ENCODE measurements around the gene KRIT1. TPM values are rescaled to one million over a fixed set of nuclear protein-coding genes. Genes with fewer than 3 reads are reported as not detected.
A peak's percentile ranks its signal among the peaks of the same experiment; 100 is the strongest.

The KRIT1 gene
- 36.2 TPM for polyA plus RNA-seq (2013)

DNA sequence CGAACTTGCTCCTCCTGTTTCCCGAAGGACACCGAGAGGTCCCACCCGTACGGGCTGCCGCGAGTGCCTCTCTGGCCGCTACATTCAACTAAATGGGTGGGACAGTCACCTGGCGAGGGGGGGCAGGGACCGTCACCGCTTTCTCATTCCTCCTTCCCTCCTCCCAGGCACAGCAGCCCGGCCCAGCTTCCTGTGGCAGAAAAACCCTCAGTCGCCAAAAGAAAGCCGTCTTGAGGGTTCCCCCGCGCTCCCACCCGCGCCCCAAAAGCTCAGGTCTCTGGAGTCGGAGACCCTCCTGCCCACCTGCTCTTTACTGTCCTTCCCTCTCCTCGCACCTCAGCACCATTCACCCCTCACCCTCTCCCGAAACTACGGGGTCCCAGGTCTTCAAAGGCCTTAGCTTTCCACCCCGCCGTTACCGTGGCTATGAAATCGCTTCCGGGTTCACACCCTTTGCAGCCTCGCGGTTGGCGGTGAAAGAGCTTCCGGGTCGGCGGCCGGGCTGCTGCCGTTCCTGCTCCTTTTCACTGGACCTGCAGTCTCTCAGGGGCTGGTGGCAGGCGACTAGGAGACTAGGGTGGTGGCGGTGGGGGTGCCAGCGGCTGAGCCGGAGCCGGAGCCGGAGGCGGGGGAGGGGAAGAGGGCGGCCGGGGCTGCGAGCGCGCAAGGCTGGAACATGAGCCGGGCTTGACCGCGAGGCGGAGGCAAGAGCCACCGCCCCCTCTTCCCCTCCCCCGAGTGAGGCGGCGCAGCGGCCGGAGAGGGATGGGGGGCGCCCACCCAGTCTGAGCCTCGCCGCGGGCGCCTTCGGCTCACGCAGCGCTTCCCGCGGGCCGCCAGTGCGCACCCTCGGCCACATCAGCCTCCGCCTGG, at the start of gene KRIT1, which contains the start of gene ANKIB1:
Gene KRIT1 (minus strand): TSS at position 428 of the 873 bp plus-strand sequence. CDS start 3,779 bp downstream, outside the sequence.
Gene ANKIB1 (plus strand): TSS at position 488 of the 873 bp plus-strand sequence. CDS start 49,005 bp downstream, outside the sequence.
- peak within 1 kb of the TSS; percentile 94 to 96 for H3K27ac ChIP-seq (ENCODE audit: insufficient read depth in 1 of 2, low read depth in 1 of 2, low read length in 2 of 2, poor library complexity in 1 of 2, severe bottlenecking in 2 of 2)
- POLR2A ChIA-PET: interaction anchor here (0.6 to 0.9 kb wide), 3 partner anchors 9 to 102 kb away, joined by 3 read pairs; no protein-coding TSS in a partner anchor
- CTCF ChIA-PET: interaction anchor here (0.6 to 1.8 kb wide), 7 partner anchors 11 to 202 kb away, joined by 3 to 4 read pairs (median 4); partner anchors contain the start of gene GATAD1
- H3K4me1 ChIP-seq (ENCODE audit: control extremely low read depth in 1 of 4, control insufficient read depth in 4 of 4, insufficient read depth in 4 of 4, low read length in 3 of 4): peaks cover 16 to 36% (median 25%) of the 10 kb centered on the region in 4 experiments
- DNase-seq: peak; percentile 92 to 96 (median 95)
- H3K36me3 ChIP-seq (ENCODE audit: control insufficient read depth in 4 of 4, insufficient read depth in 4 of 4, low read length in 3 of 4): peaks cover 2 to 7% (median 5%) of the 10 kb centered on the region in 4 experiments
- peak within 1 kb of the TSS; percentile 70 to 100 (median 91) for H3K4me3 ChIP-seq (ENCODE audit: control insufficient read depth in 1 of 7, extremely low read depth in 1 of 7, insufficient read depth in 4 of 7, low read depth in 2 of 7, low read length in 6 of 7)
- WGBS (ENCODE audit: insufficient coverage): 0% methylated on average over 44 of the region's 71 CpGs
- no peaks in the 10 kb centered on the region for H3K27me3 ChIP-seq (replicated peaks in 2 of 5; ENCODE audit: control insufficient read depth in 4 of 5, insufficient read depth in 5 of 5, low read length in 4 of 5)
- no peaks in the 10 kb centered on the region for H3K9me3 ChIP-seq (ENCODE audit: control extremely low read depth in 1 of 5, control insufficient read depth in 4 of 5, insufficient read depth in 2 of 5, low read depth in 1 of 5, low read length in 4 of 5)

DNA sequence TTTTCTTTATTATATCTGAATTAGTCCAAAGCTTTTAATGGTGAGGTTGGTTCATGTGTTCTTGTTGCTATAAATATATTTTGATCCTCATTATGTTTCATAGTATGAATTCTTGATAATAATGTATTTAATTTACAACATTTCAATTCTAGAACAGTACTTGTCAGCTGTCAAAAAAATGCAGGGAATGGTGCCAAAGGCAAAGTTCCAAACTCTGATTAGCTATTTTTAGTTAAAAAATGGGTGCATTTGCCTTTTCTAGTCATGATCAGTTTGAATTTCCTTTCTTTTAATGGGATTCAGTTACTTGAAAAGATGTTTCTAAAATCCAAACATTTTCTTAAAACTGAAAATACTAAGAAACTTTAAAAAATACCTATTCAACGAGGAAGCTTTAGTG, 49.7 kb upstream of the KRIT1 start:
- no peak overlapping the region for H3K27ac ChIP-seq (ENCODE audit: insufficient read depth in 1 of 2, low read depth in 1 of 2, low read length in 2 of 2, poor library complexity in 1 of 2, severe bottlenecking in 2 of 2)
- peaks cover 0 to 8% (median 0%) of the 10 kb centered on the region in 4 experiments for H3K4me1 ChIP-seq (ENCODE audit: control extremely low read depth in 1 of 4, control insufficient read depth in 4 of 4, insufficient read depth in 4 of 4, low read length in 3 of 4)
- CTCF ChIA-PET: interaction anchor here (1.1 to 1.2 kb wide), 2 partner anchors 14 to 17 kb away, joined by 3 read pairs; no protein-coding TSS in a partner anchor
- WGBS (ENCODE audit: insufficient coverage): no CpG with 5 or more reads among the region's 1 CpG
- H3K27me3 ChIP-seq (replicated peaks in 2 of 5; ENCODE audit: control insufficient read depth in 4 of 5, insufficient read depth in 5 of 5, low read length in 4 of 5): no peaks in the 10 kb centered on the region
- DNase-seq: no peak
- no peaks in the 10 kb centered on the region for H3K9me3 ChIP-seq (ENCODE audit: control extremely low read depth in 1 of 5, control insufficient read depth in 4 of 5, insufficient read depth in 2 of 5, low read depth in 1 of 5, low read length in 4 of 5)
- H3K4me3 ChIP-seq (ENCODE audit: control insufficient read depth in 1 of 7, extremely low read depth in 1 of 7, insufficient read depth in 4 of 7, low read depth in 2 of 7, low read length in 6 of 7): no peak overlapping the region
- POLR2A ChIA-PET: interaction anchor here (0.7 kb wide), 1 partner anchor 118 kb away, joined by 4 read pairs; no protein-coding TSS in a partner anchor
- H3K36me3 ChIP-seq (ENCODE audit: control insufficient read depth in 4 of 4, insufficient read depth in 4 of 4, low read length in 3 of 4): peaks cover 3 to 6% (median 4%) of the 10 kb centered on the region in 4 experiments

DNA sequence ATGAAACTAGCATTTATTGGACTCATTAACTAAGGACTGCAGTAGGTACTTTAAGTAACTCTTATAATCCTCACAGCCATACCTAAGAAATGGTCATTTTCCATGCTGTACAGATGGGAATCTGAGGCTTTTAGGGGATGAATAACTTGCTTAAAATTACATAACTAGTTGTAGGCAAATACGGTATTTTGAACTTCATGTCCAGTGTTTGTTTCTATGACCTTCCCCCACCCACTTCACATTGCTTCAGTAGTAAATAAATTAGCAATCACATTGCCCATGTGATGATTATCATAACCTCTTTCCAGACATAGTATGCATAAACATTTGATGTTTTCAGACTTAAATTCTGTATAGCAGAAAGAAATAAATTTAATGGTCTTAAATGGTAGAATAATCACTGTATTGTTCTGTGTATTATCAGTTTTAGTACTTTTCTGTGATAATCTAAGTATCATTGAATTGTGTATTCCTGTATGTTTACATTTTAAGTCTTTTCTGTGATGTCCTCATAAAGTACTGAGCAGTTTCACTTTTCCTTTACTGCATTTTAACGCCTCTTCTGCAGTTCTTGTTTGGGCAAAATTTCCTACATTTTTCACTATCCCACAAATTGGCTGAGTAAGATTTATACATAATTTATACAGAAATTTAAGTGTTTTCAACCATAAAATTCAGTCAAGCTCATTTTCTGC, 48.3 kb upstream of the KRIT1 start:
- Histone ChIP-seq H3K36me3 (ENCODE audit: control insufficient read depth in 4 of 4, insufficient read depth in 4 of 4, low read length in 3 of 4) (peaks cover 3 to 6% (median 4%) of the 10 kb centered on the region in 4 experiments), H3K27ac (ENCODE audit: insufficient read depth in 1 of 2, low read depth in 1 of 2, low read length in 2 of 2, poor library complexity in 1 of 2, severe bottlenecking in 2 of 2) (peak overlapping the region in 1 of 2 experiments; percentile 62), H3K4me1 (ENCODE audit: control extremely low read depth in 1 of 4, control insufficient read depth in 4 of 4, insufficient read depth in 4 of 4, low read length in 3 of 4) (peaks cover 0 to 8% (median 0%) of the 10 kb centered on the region in 4 experiments), H3K9me3 (ENCODE audit: control extremely low read depth in 1 of 5, control insufficient read depth in 4 of 5, insufficient read depth in 2 of 5, low read depth in 1 of 5, low read length in 4 of 5) (no peaks in the 10 kb centered on the region), H3K27me3 (replicated peaks in 2 of 5; ENCODE audit: control insufficient read depth in 4 of 5, insufficient read depth in 5 of 5, low read length in 4 of 5) (no peaks in the 10 kb centered on the region), H3K4me3 (ENCODE audit: control insufficient read depth in 1 of 7, extremely low read depth in 1 of 7, insufficient read depth in 4 of 7, low read depth in 2 of 7, low read length in 6 of 7) (peak overlapping the region in 4 of 7 experiments; percentile 5 to 51 (median 28))
- CTCF ChIA-PET: no interaction called here
- POLR2A ChIA-PET: no interaction called here
- DNase-seq: peak; percentile 8 to 38 (median 22)
- WGBS (ENCODE audit: insufficient coverage): no CpG with 5 or more reads among the region's 2 CpGs

DNA sequence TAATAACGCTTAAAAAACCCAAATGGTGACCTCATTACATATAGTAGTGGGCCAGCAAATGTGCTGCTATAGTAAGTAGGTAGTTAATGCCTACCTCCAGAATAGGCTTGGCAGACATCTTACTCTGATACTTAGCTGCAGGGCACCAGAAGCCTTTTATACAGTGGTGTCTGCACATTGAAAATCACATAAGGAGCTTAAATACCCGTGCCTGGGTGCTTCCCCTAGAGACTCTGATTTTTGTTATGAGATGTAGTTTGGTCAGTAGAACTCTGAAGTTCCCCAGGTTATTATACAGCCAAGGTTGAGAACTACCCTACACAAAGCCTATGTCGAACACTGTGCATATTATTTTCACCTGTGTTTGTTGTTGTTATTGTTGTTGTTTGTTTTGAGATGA, 47.3 kb upstream of the KRIT1 start:
- H3K9me3 ChIP-seq (ENCODE audit: control extremely low read depth in 1 of 5, control insufficient read depth in 4 of 5, insufficient read depth in 2 of 5, low read depth in 1 of 5, low read length in 4 of 5): peaks cover 0 to 5% (median 0%) of the 10 kb centered on the region in 5 experiments
- POLR2A ChIA-PET: no interaction called here
- DNase-seq: no peak
- CTCF ChIA-PET: interaction anchor here (0.9 to 1.4 kb wide), 2 partner anchors 46 to 47 kb away, joined by 3 to 4 read pairs; partner anchors contain the start of genes ANKIB1 and KRIT1
- peaks cover 0 to 5% (median 3%) of the 10 kb centered on the region in 4 experiments for H3K36me3 ChIP-seq (ENCODE audit: control insufficient read depth in 4 of 4, insufficient read depth in 4 of 4, low read length in 3 of 4)
- no CpG with 5 or more reads among the region's 3 CpGs for WGBS (ENCODE audit: insufficient coverage)
- H3K27me3 ChIP-seq (replicated peaks in 2 of 5; ENCODE audit: control insufficient read depth in 4 of 5, insufficient read depth in 5 of 5, low read length in 4 of 5): no peaks in the 10 kb centered on the region
- peak overlapping the region in 1 of 2 experiments; percentile 62 for H3K27ac ChIP-seq (ENCODE audit: insufficient read depth in 1 of 2, low read depth in 1 of 2, low read length in 2 of 2, poor library complexity in 1 of 2, severe bottlenecking in 2 of 2)
- H3K4me1 ChIP-seq (ENCODE audit: control extremely low read depth in 1 of 4, control insufficient read depth in 4 of 4, insufficient read depth in 4 of 4, low read length in 3 of 4): peaks cover 0 to 8% (median 0%) of the 10 kb centered on the region in 4 experiments
- H3K4me3 ChIP-seq (ENCODE audit: control insufficient read depth in 1 of 7, extremely low read depth in 1 of 7, insufficient read depth in 4 of 7, low read depth in 2 of 7, low read length in 6 of 7): no peak overlapping the region

DNA sequence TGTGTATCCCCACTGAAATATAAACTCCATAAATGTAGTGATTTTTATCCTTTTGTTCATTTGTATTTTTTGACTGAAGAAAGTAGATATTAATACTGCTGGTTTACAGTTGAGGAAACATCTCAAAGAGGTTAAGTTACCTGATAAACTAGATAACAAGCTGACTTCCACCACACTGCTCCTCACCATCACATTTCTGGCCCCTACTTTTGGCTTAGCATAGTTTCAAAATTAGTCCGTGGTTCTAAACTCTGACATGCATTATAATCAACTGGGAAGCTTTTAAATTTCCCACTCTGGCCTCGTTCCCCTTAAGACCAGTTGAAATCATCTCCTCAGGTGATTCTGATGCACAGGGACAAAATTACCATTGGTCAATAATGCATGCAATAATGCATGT, 43.6 kb upstream of the KRIT1 start:
- H3K9me3 ChIP-seq (ENCODE audit: control extremely low read depth in 1 of 5, control insufficient read depth in 4 of 5, insufficient read depth in 2 of 5, low read depth in 1 of 5, low read length in 4 of 5): peaks cover 0 to 6% (median 0%) of the 10 kb centered on the region in 5 experiments
- POLR2A ChIA-PET: no interaction called here
- H3K36me3 ChIP-seq (ENCODE audit: control insufficient read depth in 4 of 4, insufficient read depth in 4 of 4, low read length in 3 of 4): peaks cover 0 to 2% (median 1%) of the 10 kb centered on the region in 4 experiments
- H3K27me3 ChIP-seq (replicated peaks in 2 of 5; ENCODE audit: control insufficient read depth in 4 of 5, insufficient read depth in 5 of 5, low read length in 4 of 5): no peaks in the 10 kb centered on the region
- CTCF ChIA-PET: interaction anchor here (0.8 to 1.1 kb wide), 3 partner anchors 11 to 30 kb away, joined by 3 to 4 read pairs (median 3); no protein-coding TSS in a partner anchor
- DNase-seq: no peak
- no CpG with 5 or more reads among the region's 2 CpGs for WGBS (ENCODE audit: insufficient coverage)
- H3K4me1 ChIP-seq (ENCODE audit: control extremely low read depth in 1 of 4, control insufficient read depth in 4 of 4, insufficient read depth in 4 of 4, low read length in 3 of 4): peaks cover 0 to 8% (median 0%) of the 10 kb centered on the region in 4 experiments
- H3K27ac ChIP-seq (ENCODE audit: insufficient read depth in 1 of 2, low read depth in 1 of 2, low read length in 2 of 2, poor library complexity in 1 of 2, severe bottlenecking in 2 of 2): no peak overlapping the region
- no peak overlapping the region for H3K4me3 ChIP-seq (ENCODE audit: control insufficient read depth in 1 of 7, extremely low read depth in 1 of 7, insufficient read depth in 4 of 7, low read depth in 2 of 7, low read length in 6 of 7)

DNA sequence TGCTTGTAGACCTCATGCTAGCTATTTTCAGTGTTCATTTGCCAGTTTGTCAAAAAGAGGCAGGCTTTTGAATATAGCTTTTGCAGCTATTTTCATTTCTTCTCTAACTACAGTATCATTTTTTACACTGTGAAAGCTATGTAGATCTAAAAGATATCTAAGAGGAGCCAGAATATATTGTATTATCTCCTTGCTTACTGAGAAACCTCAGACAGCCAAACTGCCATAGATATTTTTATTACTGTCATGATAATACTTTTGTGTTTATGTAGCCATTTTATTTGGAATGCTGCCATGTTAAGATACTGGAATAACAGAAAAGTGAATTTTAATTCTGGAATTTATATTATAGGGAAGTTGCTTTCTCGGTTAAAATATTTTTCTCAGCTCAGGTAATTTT, 37.2 kb upstream of the KRIT1 start:
- Histone ChIP-seq H3K27me3 (replicated peaks in 2 of 5; ENCODE audit: control insufficient read depth in 4 of 5, insufficient read depth in 5 of 5, low read length in 4 of 5) (no peaks in the 10 kb centered on the region), H3K4me3 (ENCODE audit: control insufficient read depth in 1 of 7, extremely low read depth in 1 of 7, insufficient read depth in 4 of 7, low read depth in 2 of 7, low read length in 6 of 7) (no peak overlapping the region), H3K27ac (ENCODE audit: insufficient read depth in 1 of 2, low read depth in 1 of 2, low read length in 2 of 2, poor library complexity in 1 of 2, severe bottlenecking in 2 of 2) (no peak overlapping the region), H3K4me1 (ENCODE audit: control extremely low read depth in 1 of 4, control insufficient read depth in 4 of 4, insufficient read depth in 4 of 4, low read length in 3 of 4) (no peaks in the 10 kb centered on the region), H3K9me3 (ENCODE audit: control extremely low read depth in 1 of 5, control insufficient read depth in 4 of 5, insufficient read depth in 2 of 5, low read depth in 1 of 5, low read length in 4 of 5) (peaks cover 2 to 21% (median 10%) of the 10 kb centered on the region in 5 experiments), H3K36me3 (ENCODE audit: control insufficient read depth in 4 of 4, insufficient read depth in 4 of 4, low read length in 3 of 4) (peaks cover 0 to 9% (median 4%) of the 10 kb centered on the region in 4 experiments)
- CTCF ChIA-PET: interaction anchor here (0.7 to 1.0 kb wide), 2 partner anchors 24 to 91 kb away, joined by 3 read pairs; no protein-coding TSS in a partner anchor
- no peak for DNase-seq
- 100% methylated on average over 1 of the region's 1 CpG for WGBS (ENCODE audit: insufficient coverage)
- POLR2A ChIA-PET: no interaction called here

Data from common myeloid progenitor, CD34-positive (primary cell).